OCI-LY7 (cell line): ENCODE measurements around the gene TMEM219. TPM values are rescaled to one million over a fixed set of nuclear protein-coding genes. Genes with fewer than 3 reads are reported as not detected.

Experiments used
- BruUV-seq: library from RNA; stranded (reverse); fragments of 400-500 nt; replicated peaks from 2 replicates; lab custom pipeline; 2021; lab: Mats Ljungman, UMichigan
- CTCF ChIA-PET: fragments of 300-600 bp; sonication (Branson Sonifier 250); formaldehyde crosslinking; loops from one replicate; lab custom pipeline; 2022; ENCODE audit warnings: antibody characterized with exemption; ENCODE audit not compliant: unreplicated experiment; lab: Charles Lee
- POLR2A ChIA-PET: fragments of 300-600 bp; sonication (Branson Sonifier 250); formaldehyde crosslinking; loops from one replicate; lab custom pipeline; 2022; ENCODE audit warnings: antibody characterized with exemption; lab: Charles Lee
- DNase-seq: peaks from one replicate; pipeline ENCODE4 v3.0.0-alpha.2; 2015; ENCODE audit warnings: low spot score
- H2AFZ ChIP-seq: fragments of 200-600 bp; sonication (generic), shearing (Covaris generic); 2 replicates; pipeline ENCODE4 v1.6.1; 2014; ENCODE audit warnings: mild to moderate bottlenecking, antibody characterized with exemption, low read length, moderate library complexity
- H3K27ac ChIP-seq: fragments of 200-600 bp; sonication (generic); 2 replicates; pipeline ENCODE4 v1.5.1; 2014; ENCODE audit warnings: mixed run types, low read depth, mild to moderate bottlenecking, moderate library complexity, low read length, inconsistent platforms; ENCODE audit not compliant: poor library complexity, severe bottlenecking
- H3K36me3 ChIP-seq: fragments of 200-600 bp; sonication (generic); 2 replicates; pipeline ENCODE4 v1.6.1; 2014; ENCODE audit warnings: mild to moderate bottlenecking, antibody characterized with exemption, low read length, moderate library complexity, mixed read lengths; ENCODE audit not compliant: insufficient read depth
- H3K4me1 ChIP-seq: fragments of 200-600 bp; sonication (generic); 2 replicates; pipeline ENCODE4 v1.5.1; 2014; ENCODE audit warnings: mild to moderate bottlenecking, low read length; ENCODE audit not compliant: insufficient read depth, poor library complexity, severe bottlenecking
- H3K4me2 ChIP-seq: fragments of 200-600 bp; sonication (generic); 2 replicates; pipeline ENCODE4 v1.6.1; 2014; ENCODE audit warnings: mild to moderate bottlenecking, low read length
- H3K4me3 ChIP-seq: fragments of 200-600 bp; sonication (generic); 2 replicates; pipeline ENCODE4 v1.5.1; 2014; ENCODE audit warnings: mild to moderate bottlenecking, low read depth, low read length; ENCODE audit not compliant: poor library complexity, severe bottlenecking
- H3K79me2 ChIP-seq: fragments of 200-600 bp; sonication (generic); 2 replicates; pipeline ENCODE4 v1.6.1; 2016; ENCODE audit warnings: low read depth, mild to moderate bottlenecking, low read length, moderate library complexity, mixed read lengths; ENCODE audit not compliant: insufficient read depth
- H3K9me2 ChIP-seq: fragments of 200-600 bp; sonication (generic); 2 replicates; pipeline ENCODE4 v1.6.1; 2016; ENCODE audit warnings: mild to moderate bottlenecking, low read length, mixed read lengths; ENCODE audit not compliant: insufficient read depth
- H3K9me3 ChIP-seq: fragments of 200-600 bp; sonication (generic); 2 replicates; pipeline ENCODE4 v1.6.1; 2014; ENCODE audit warnings: mild to moderate bottlenecking, mixed run types, low read length, mixed read lengths
- H4K20me1 ChIP-seq: fragments of 200-600 bp; sonication (generic); 2 replicates; pipeline ENCODE4 v1.6.1; 2014; ENCODE audit warnings: mild to moderate bottlenecking, antibody characterized with exemption, low read length, moderate library complexity, mixed read lengths; ENCODE audit not compliant: insufficient read depth
- EZH2phosphoT487 ChIP-seq: fragments of 200-600 bp; sonication (generic); IDR thresholded peaks from 2 replicates; pipeline ENCODE4 v1.6.1; 2018; ENCODE audit warnings: low read depth, borderline replicate concordance, mild to moderate bottlenecking, mixed run types, antibody characterized with exemption, low read length, moderate library complexity, mixed read lengths
- intact Hi-C: fragments of 100-400 bp; cut with micrococcal nuclease; formaldehyde crosslinking; loops from one replicate; pipeline ENCODE4 v1.10.0; 2022; ENCODE audit not compliant: unreplicated experiment
- total RNA-seq, 2 experiments: library from RNA; depleted of rRNA in 1 of 2; stranded (reverse); fragments of >200 nt in 1 of 2; shearing (Covaris generic) in 1 of 2; gene quantifications; 2 replicates each; pipeline ENCODE4 v1.2.3, GENCODE V29; 2014 to 2022
- TF ChIP-seq, protein P1 (sequence below): fragments of 200-600 bp; sonication (generic); conservative IDR thresholded peaks from 2 replicates; pipeline ENCODE4 v1.5.1; 2014; ENCODE audit warnings: mild to moderate bottlenecking, antibody characterized with exemption, low read length, moderate library complexity, mixed read lengths

The TMEM219 gene
- total RNA-seq, 2 experiments from 2014 or later: 82.9 to 94.1 TPM

DNA sequence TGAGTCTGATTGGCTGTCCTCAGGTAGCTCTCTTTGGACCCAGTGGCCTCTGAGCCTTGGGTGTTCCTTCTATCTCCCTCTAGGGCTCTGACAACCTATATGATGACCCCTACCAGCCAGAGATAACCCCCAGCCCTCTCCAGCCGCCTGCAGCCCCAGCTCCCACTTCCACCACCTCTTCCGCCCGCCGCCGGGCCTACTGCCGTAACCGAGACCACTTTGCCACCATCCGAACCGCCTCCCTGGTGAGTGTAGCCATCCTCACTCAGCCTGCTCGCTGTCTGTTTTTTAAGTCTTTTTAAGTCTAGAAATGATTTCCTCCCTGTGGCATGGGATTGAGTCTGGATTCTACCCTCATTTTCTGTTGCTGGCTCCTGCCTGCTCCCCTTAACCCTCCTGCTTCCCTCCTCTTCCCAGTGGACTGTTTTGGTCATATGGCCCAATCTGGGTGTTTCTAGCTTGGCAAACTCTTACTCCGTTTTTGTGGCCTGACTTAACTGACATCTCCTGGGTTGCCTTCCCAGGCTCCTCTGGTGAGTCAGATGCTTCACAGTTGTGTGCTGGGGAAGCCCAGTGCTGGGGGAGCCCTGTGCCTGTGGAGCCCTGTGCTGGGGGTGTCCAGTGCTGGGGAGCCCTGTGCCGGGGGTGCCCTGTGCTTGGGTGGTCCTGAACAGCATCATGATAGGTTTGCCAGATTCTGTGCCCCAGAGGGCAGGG is 21.7 kb downstream of the TMEM219 start:
- intact Hi-C loops: no loop called here
- Histone ChIP-seq H3K9me2 (no peaks in the 10 kb centered on the region), H3K4me2 (no peak overlapping the region), H3K4me1 (no peaks in the 10 kb centered on the region), H4K20me1 (no peaks in the 10 kb centered on the region), H3K27ac (no peak overlapping the region), H3K4me3 (no peak overlapping the region), H3K9me3 (no peaks in the 10 kb centered on the region), H3K36me3 (peaks cover 99% of the 10 kb centered on the region), H3K79me2 (no peaks in the 10 kb centered on the region), H2AFZ (no peak overlapping the region)
- BruUV-seq: no TSS peak
- ChIA-PET POLR2A (no interaction called here), CTCF (no interaction called here)
- TF ChIP-seq, protein P1, sequence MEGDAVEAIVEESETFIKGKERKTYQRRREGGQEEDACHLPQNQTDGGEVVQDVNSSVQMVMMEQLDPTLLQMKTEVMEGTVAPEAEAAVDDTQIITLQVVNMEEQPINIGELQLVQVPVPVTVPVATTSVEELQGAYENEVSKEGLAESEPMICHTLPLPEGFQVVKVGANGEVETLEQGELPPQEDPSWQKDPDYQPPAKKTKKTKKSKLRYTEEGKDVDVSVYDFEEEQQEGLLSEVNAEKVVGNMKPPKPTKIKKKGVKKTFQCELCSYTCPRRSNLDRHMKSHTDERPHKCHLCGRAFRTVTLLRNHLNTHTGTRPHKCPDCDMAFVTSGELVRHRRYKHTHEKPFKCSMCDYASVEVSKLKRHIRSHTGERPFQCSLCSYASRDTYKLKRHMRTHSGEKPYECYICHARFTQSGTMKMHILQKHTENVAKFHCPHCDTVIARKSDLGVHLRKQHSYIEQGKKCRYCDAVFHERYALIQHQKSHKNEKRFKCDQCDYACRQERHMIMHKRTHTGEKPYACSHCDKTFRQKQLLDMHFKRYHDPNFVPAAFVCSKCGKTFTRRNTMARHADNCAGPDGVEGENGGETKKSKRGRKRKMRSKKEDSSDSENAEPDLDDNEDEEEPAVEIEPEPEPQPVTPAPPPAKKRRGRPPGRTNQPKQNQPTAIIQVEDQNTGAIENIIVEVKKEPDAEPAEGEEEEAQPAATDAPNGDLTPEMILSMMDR: no peak
- no peak for TF ChIP-seq EZH2phosphoT487
- DNase-seq: no peak

DNA sequence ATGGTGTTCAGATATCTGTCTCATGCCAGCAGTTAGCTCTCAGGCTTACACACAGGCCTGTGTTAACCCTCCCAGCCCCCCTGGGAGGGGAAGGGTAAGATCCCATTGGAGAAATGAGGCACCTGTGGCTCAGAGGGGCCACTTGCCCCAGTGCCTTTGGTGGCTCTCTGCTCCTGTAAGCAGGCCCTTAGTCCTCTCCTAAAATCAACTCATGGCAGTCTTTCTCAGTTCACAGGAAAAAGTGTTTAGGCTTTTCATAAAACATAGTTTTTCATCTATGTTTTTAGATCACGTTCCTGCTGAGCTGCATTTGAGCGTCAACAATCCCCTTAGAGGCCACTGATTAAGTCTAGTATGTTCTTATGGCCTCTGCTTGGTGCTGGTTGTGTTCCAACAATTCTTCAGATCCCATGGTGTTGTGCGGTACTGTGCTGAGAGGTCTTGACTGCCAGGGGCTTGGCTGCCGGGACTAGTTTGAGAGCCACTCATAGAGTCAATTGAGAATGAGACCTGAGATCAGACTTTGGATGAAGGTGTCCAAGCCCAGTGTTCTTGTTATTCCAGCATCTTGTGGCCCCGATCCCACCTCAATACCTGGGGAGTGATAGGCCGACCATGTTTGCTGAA is 22.4 kb downstream of the TMEM219 start:
- Histone ChIP-seq H3K27ac (no peak overlapping the region), H3K9me2 (no peaks in the 10 kb centered on the region), H3K36me3 (peaks cover 98% of the 10 kb centered on the region), H4K20me1 (no peaks in the 10 kb centered on the region), H2AFZ (no peak overlapping the region), H3K4me1 (no peaks in the 10 kb centered on the region), H3K4me2 (no peak overlapping the region), H3K79me2 (no peaks in the 10 kb centered on the region), H3K4me3 (no peak overlapping the region), H3K9me3 (no peaks in the 10 kb centered on the region)
- CTCF ChIA-PET: no interaction called here
- intact Hi-C loops: no loop called here
- DNase-seq: no peak
- no peak for TF ChIP-seq EZH2phosphoT487
- TF ChIP-seq, protein P1: no peak
- no TSS peak for BruUV-seq
- POLR2A ChIA-PET: no interaction called here

DNA sequence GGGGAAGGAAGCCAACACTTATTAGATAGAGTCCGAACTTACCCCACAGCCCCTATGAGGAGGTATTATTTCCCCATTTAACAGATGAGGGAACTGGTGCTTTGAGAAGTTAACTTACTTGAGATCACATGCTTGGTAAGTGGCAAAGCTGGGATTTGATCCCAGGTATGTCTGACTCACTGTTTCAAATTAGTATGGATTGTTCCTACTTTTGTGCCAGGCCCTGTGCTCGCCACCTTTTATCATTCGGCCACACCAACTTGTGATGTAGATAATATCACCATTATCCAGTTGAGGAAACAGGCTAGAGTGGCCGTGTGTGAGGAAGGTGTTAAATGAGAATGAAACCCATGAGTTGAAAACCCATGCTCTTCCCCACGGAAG is 22.9 kb downstream of the TMEM219 start:
- H3K79me2 ChIP-seq: no peaks in the 10 kb centered on the region
- no peak for DNase-seq
- H3K9me2 ChIP-seq: no peaks in the 10 kb centered on the region
- no peaks in the 10 kb centered on the region for H3K9me3 ChIP-seq
- POLR2A ChIA-PET: no interaction called here
- CTCF ChIA-PET: no interaction called here
- intact Hi-C loops: no loop called here
- no peak overlapping the region for H3K4me3 ChIP-seq
- no peaks in the 10 kb centered on the region for H3K4me1 ChIP-seq
- peaks cover 98% of the 10 kb centered on the region for H3K36me3 ChIP-seq
- TF ChIP-seq, protein P1: no peak
- TF ChIP-seq EZH2phosphoT487: no peak
- H2AFZ ChIP-seq: no peak overlapping the region
- H4K20me1 ChIP-seq: no peaks in the 10 kb centered on the region
- H3K27ac ChIP-seq: no peak overlapping the region
- no TSS peak for BruUV-seq
- H3K4me2 ChIP-seq: no peak overlapping the region
